Measurements from ENCODE around the gene ZNF562. TPM values are rescaled to one million over a fixed set of nuclear protein-coding genes. Genes with fewer than 3 reads are reported as not detected.
A peak's percentile ranks its signal among the peaks of the same experiment; 100 is the strongest.

The ZNF562 gene
- total and polyA plus RNA-seq, 10 of the 15 experiments (the other 5 are each of a cell fraction or from before 2014, with no cell fraction given) = 5.2 to 21.1 (median 10.7) TPM

- TF ChIP-seq MAX (IDR thresholded peaks at IDR 0.05; ENCODE audit: low read depth, low read length) = peak; percentile 43; the same call in 1 of the 2 replicates
- TF ChIP-seq EZH2 (IDR thresholded peaks at IDR 0.05; ENCODE audit: borderline replicate concordance, control insufficient read depth, low read depth, low read length) = no peak
- no peak for TF ChIP-seq PBX3 (IDR thresholded peaks at IDR 0.05; ENCODE audit: insufficient replicate concordance, low read depth, low read length)
- TF ChIP-seq POLR2AphosphoS2 (IDR thresholded peaks at IDR 0.05; ENCODE audit: low read depth, low read length) = no peak
- TF ChIP-seq HCFC1 (IDR thresholded peaks at IDR 0.05; ENCODE audit: low read length) = peak; percentile 33
- peak; percentile 67 for TF ChIP-seq ATF2 (IDR thresholded peaks at IDR 0.05; ENCODE audit: low read length)
- TF ChIP-seq PRDM15 (CRISPR knock-in tag; IDR thresholded peaks at IDR 0.05) = no peak
- TF ChIP-seq SMAD1 (IDR thresholded peaks at IDR 0.05; ENCODE audit: low read depth, partially characterized antibody) = no peak
- TF ChIP-seq ZNF207 (IDR thresholded peaks at IDR 0.05; ENCODE audit: borderline replicate concordance) = no peak
- TF ChIP-seq TBL1XR1 (IDR thresholded peaks at IDR 0.05; ENCODE audit: low read depth, low read length) = no peak
- peak; percentile 39; the same call in 1 of the 2 replicates for TF ChIP-seq NR2C1 (IDR thresholded peaks at IDR 0.05)
- TF ChIP-seq ZNF687 (IDR thresholded peaks at IDR 0.05) = peak; percentile 34; the same call in 1 of the 2 replicates
- no peak for TF ChIP-seq MEF2A (IDR thresholded peaks at IDR 0.05; ENCODE audit: insufficient read depth, low read depth, low read length)
- no peak for TF ChIP-seq TARDBP (IDR thresholded peaks at IDR 0.05; ENCODE audit: borderline replicate concordance)
- peak; percentile 96 for TF ChIP-seq YY1 (IDR thresholded peaks at IDR 0.05; ENCODE audit: low read depth, low read length)
- peak; percentile 85 for TF ChIP-seq POLR2AphosphoS5 (IDR thresholded peaks at IDR 0.05; ENCODE audit: low read length)
Measured at GRCh38 chr19:9674663-9675357, at the start of gene ZNF562 (continued).
